Cerebellar nuclear complex (tissue), 1 donor: ENCODE measurements around the gene KIF1B.
"Not testable (repeated sequence)": the region's sequence is repeated elsewhere in the genome, so short reads cannot be mapped to it uniquely, and the experiment has no call there.

Experiments used
- DNase-seq, 2 experiments: peaks; one replicate each; lab custom pipeline; 2025; lab: John Stamatoyannopoulos, UW

Gene KIF1B

GRCh38 chr1:10237157-10237539 lies 26.8 kb downstream of the KIF1B start:
- DNase-seq = no peak

- no peak for DNase-seq
These were observed 31.8 kb downstream of the KIF1B start for GRCh38 chr1:10242135-10242534.

GRCh38 chr1:10242811-10243210 lies 32.4 kb downstream of the KIF1B start:
- DNase-seq = no peak

GRCh38 chr1:10245674-10246073 lies 35.3 kb downstream of the KIF1B start:
- no peak for DNase-seq

GRCh38 chr1:10249808-10250457 lies 39.6 kb downstream of the KIF1B start:
- no peak for DNase-seq

- no peak for DNase-seq
These were observed 40.3 kb downstream of the KIF1B start for GRCh38 chr1:10250663-10251062.

GRCh38 chr1:10251325-10252108 lies 41.1 kb downstream of the KIF1B start:
- DNase-seq = not testable (repeated sequence)

GRCh38 chr1:10252508-10252907 lies 42.1 kb downstream of the KIF1B start:
- DNase-seq = no peak

- no peak for DNase-seq
These were observed 42.8 kb downstream of the KIF1B start for GRCh38 chr1:10253149-10253548.

GRCh38 chr1:10253755-10254154 lies 43.4 kb downstream of the KIF1B start:
- no peak for DNase-seq

- DNase-seq = no peak
These were observed 47.5 kb downstream of the KIF1B start for GRCh38 chr1:10257851-10258250.

- DNase-seq = not testable (repeated sequence)
These were observed 49.2 kb downstream of the KIF1B start for GRCh38 chr1:10259547-10259946.

- no peak for DNase-seq
These were observed 53.2 kb downstream of the KIF1B start for GRCh38 chr1:10263450-10264082.

- no peak for DNase-seq
These were observed 54.7 kb downstream of the KIF1B start for GRCh38 chr1:10265027-10265426.

GRCh38 chr1:10265900-10266299 lies 55.5 kb downstream of the KIF1B start:
- DNase-seq = no peak

- DNase-seq = peak in 1 of 2 experiments; percentile 16
These were observed 56.9 kb downstream of the KIF1B start for GRCh38 chr1:10267319-10267718.

GRCh38 chr1:10267921-10268320 lies 57.6 kb downstream of the KIF1B start:
- no peak for DNase-seq

GRCh38 chr1:10271090-10271489 lies 60.7 kb downstream of the KIF1B start:
- no peak for DNase-seq

- no peak for DNase-seq
These were observed 61.5 kb downstream of the KIF1B start for GRCh38 chr1:10271869-10272268.

GRCh38 chr1:10272274-10272673 lies 61.9 kb downstream of the KIF1B start:
- DNase-seq = no peak

GRCh38 chr1:10278880-10279279 lies 68.5 kb downstream of the KIF1B start:
- no peak for DNase-seq

GRCh38 chr1:10280439-10281350 lies 70.3 kb downstream of the KIF1B start:
- no peak for DNase-seq
